Measurements from ENCODE around the gene NTRK1. TPM values are rescaled to one million over a fixed set of nuclear protein-coding genes. Genes with fewer than 3 reads are reported as not detected.

The NTRK1 gene
- polyA plus RNA-seq, 1 of the 3 experiments (the other 2 are of a cell fraction), result 0.97 TPM

- TF ChIP-seq REST (IDR thresholded peaks at IDR 0.05; ENCODE audit: low read depth, low read length) (no peak), RFX5 (IDR thresholded peaks at IDR 0.05; ENCODE audit: low read length) (no peak), ELF1 (IDR thresholded peaks at IDR 0.05) (no peak), FOXM1 (IDR thresholded peaks at IDR 0.05; ENCODE audit: low read depth) (no peak), YY1 (IDR thresholded peaks at IDR 0.05; ENCODE audit: low read depth) (no peak), MEF2A (IDR thresholded peaks at IDR 0.05; ENCODE audit: borderline replicate concordance, low read depth) (no peak), GABPA (IDR thresholded peaks at IDR 0.05; ENCODE audit: low read depth) (no peak), USF1 (IDR thresholded peaks at IDR 0.05; ENCODE audit: borderline replicate concordance, low read depth) (no peak), CHD2 (IDR thresholded peaks at IDR 0.05; ENCODE audit: low read length, partially characterized antibody) (peak; percentile 43), GATA2 (CRISPR knock-in tag; IDR thresholded peaks at IDR 0.05) (no peak), ZBTB33 (IDR thresholded peaks at IDR 0.05; ENCODE audit: borderline replicate concordance, low read depth) (no peak), PBX3 (IDR thresholded peaks at IDR 0.05) (no peak), USF2 (IDR thresholded peaks at IDR 0.05; ENCODE audit: borderline replicate concordance, low read depth, low read length) (no peak), NFIC (IDR thresholded peaks at IDR 0.05; ENCODE audit: borderline replicate concordance) (no peak), TCF12 (IDR thresholded peaks at IDR 0.05) (no peak), FOSL2 (IDR thresholded peaks at IDR 0.05; ENCODE audit: borderline replicate concordance, low read depth) (no peak), TAF1 (IDR thresholded peaks at IDR 0.05; ENCODE audit: borderline replicate concordance, low read depth, low read length) (no peak), SIN3A (IDR thresholded peaks at IDR 0.05; ENCODE audit: borderline replicate concordance, low read depth, low read length) (no peak), IRF3 (IDR thresholded peaks at IDR 0.05; ENCODE audit: low read depth, low read length) (no peak), RAD21 (IDR thresholded peaks at IDR 0.05; ENCODE audit: low read length) (peak; percentile 94), MXI1 (IDR thresholded peaks at IDR 0.05; ENCODE audit: low read depth, low read length) (no peak), EP300 (IDR thresholded peaks at IDR 0.05; ENCODE audit: borderline replicate concordance in 1 of 2, low read depth in 1 of 2, low read length in 1 of 2) (no peak)
Observed at GRCh38 chr1:156927215-156928042, 66.8 kb downstream of the NTRK1 start (continued).
